H9 (cell line): Measurements from ENCODE around the gene C7orf25. TPM values are rescaled to one million over a fixed set of nuclear protein-coding genes. Genes with fewer than 3 reads are reported as not detected.

Experiments
- DNase-seq: peaks from one replicate; pipeline ENCODE4 v3.0.0-alpha.2; 2017
- H2AFZ ChIP-seq: one replicate; pipeline ENCODE4 v1.6.1; 2013; ENCODE audit warnings: mild to moderate bottlenecking, low read length, control low read depth, moderate library complexity
- H2AK5ac ChIP-seq: 2 replicates; pipeline ENCODE4 v1.6.1; 2013; ENCODE audit warnings: low read length, control low read depth, mixed read lengths; ENCODE audit not compliant: insufficient read length
- H2BK120ac ChIP-seq: one replicate; pipeline ENCODE4 v1.6.1; 2013; ENCODE audit warnings: low read depth, mild to moderate bottlenecking, low read length, control low read depth, inconsistent platforms; ENCODE audit not compliant: poor library complexity, severe bottlenecking
- H2BK12ac ChIP-seq: 2 replicates; pipeline ENCODE4 v1.6.1; 2013; ENCODE audit warnings: low read length, control low read depth, mixed read lengths, low read depth; ENCODE audit not compliant: insufficient read length
- H2BK15ac ChIP-seq: 2 replicates; pipeline ENCODE4 v1.6.1; 2013; ENCODE audit warnings: low read depth, low read length, control low read depth
- H2BK20ac ChIP-seq: one replicate; pipeline ENCODE4 v1.6.1; 2013; ENCODE audit warnings: low read depth, mild to moderate bottlenecking, low read length, control low read depth, inconsistent platforms; ENCODE audit not compliant: poor library complexity, severe bottlenecking
- H2BK5ac ChIP-seq: 2 replicates; pipeline ENCODE4 v1.6.1; 2013; ENCODE audit warnings: low read length, control low read depth, mixed read lengths; ENCODE audit not compliant: insufficient read length
- H3K14ac ChIP-seq: 2 replicates; pipeline ENCODE4 v1.6.1; 2013; ENCODE audit warnings: low read length, control low read depth; ENCODE audit not compliant: insufficient read depth
- H3K18ac ChIP-seq: 2 replicates; pipeline ENCODE4 v1.6.1; 2013; ENCODE audit warnings: low read depth, mild to moderate bottlenecking, mixed read lengths, low read length, control low read depth; ENCODE audit not compliant: insufficient read length
- H3K23ac ChIP-seq: 2 replicates; pipeline ENCODE4 v1.6.1; 2013; ENCODE audit warnings: low read length, control low read depth, mixed read lengths, low read depth; ENCODE audit not compliant: insufficient read length
- H3K23me2 ChIP-seq: 2 replicates; pipeline ENCODE4 v1.6.1; 2013; ENCODE audit warnings: low read depth, mild to moderate bottlenecking, mixed read lengths, low read length, control low read depth; ENCODE audit not compliant: insufficient read length, poor library complexity, severe bottlenecking
- H3K27ac ChIP-seq: 2 replicates; pipeline ENCODE4 v1.5.1; 2013; ENCODE audit warnings: low read length, control low read depth, mixed read lengths, low read depth; ENCODE audit not compliant: insufficient read length
- H3K27me3 ChIP-seq: 2 replicates; pipeline ENCODE4 v1.6.1; 2013; ENCODE audit warnings: low read length, control low read depth, inconsistent platforms; ENCODE audit not compliant: insufficient read depth
- H3K4ac ChIP-seq: 2 replicates; pipeline ENCODE4 v1.6.1; 2013; ENCODE audit warnings: low read depth, mild to moderate bottlenecking, control low read depth, inconsistent platforms, low read length, moderate library complexity
- H3K4me1 ChIP-seq: 2 replicates; pipeline ENCODE4 v1.6.1; 2013; ENCODE audit warnings: low read length, control low read depth, inconsistent platforms; ENCODE audit not compliant: insufficient read depth
- H3K4me2 ChIP-seq: 2 replicates; pipeline ENCODE4 v1.6.1; 2013; ENCODE audit warnings: low read length, control low read depth, mixed read lengths; ENCODE audit not compliant: insufficient read length, insufficient read depth
- H3K56ac ChIP-seq: 2 replicates; pipeline ENCODE4 v1.6.1; 2013; ENCODE audit warnings: low read depth, mild to moderate bottlenecking, mixed read lengths, low read length, control low read depth; ENCODE audit not compliant: insufficient read length
- H3K79me1 ChIP-seq: 2 replicates; pipeline ENCODE4 v1.6.1; 2013; ENCODE audit warnings: low read depth, mild to moderate bottlenecking, moderate library complexity, low read length, control low read depth, inconsistent platforms; ENCODE audit not compliant: insufficient read depth, poor library complexity, severe bottlenecking
- H3K79me2 ChIP-seq: 2 replicates; pipeline ENCODE4 v1.6.1; 2013; ENCODE audit warnings: low read length, control low read depth, inconsistent platforms; ENCODE audit not compliant: insufficient read depth
- H3K9ac ChIP-seq: 2 replicates; pipeline ENCODE4 v1.6.1; 2013; ENCODE audit warnings: low read length, control low read depth, mixed read lengths; ENCODE audit not compliant: insufficient read length; ENCODE audit errors: extremely low read depth
- H3K9me3 ChIP-seq: one replicate; pipeline ENCODE4 v1.6.1; 2013; ENCODE audit warnings: low read depth, low read length, inconsistent platforms; ENCODE audit not compliant: control insufficient read depth
- H3T11ph ChIP-seq: one replicate; pipeline ENCODE4 v1.6.1; 2013; ENCODE audit warnings: mild to moderate bottlenecking, low read length, control low read depth, inconsistent platforms
- H4K20me1 ChIP-seq: one replicate; pipeline ENCODE4 v1.6.1; 2013; ENCODE audit not compliant: control insufficient read depth, insufficient read length, insufficient read depth
- H4K5ac ChIP-seq: 2 replicates; pipeline ENCODE4 v1.6.1; 2013; ENCODE audit warnings: low read depth, mild to moderate bottlenecking, mixed read lengths, low read length, control low read depth; ENCODE audit not compliant: insufficient read length
- H4K8ac ChIP-seq: replicated peaks from 2 replicates; pipeline ENCODE4 v1.6.1; 2013; ENCODE audit warnings: low read length, control low read depth, mixed read lengths, low read depth; ENCODE audit not compliant: insufficient read length
- H4K91ac ChIP-seq: 2 replicates; pipeline ENCODE4 v1.6.1; 2013; ENCODE audit warnings: low read depth, mild to moderate bottlenecking, moderate library complexity, mixed read lengths, low read length, control low read depth; ENCODE audit not compliant: insufficient read length
- H3K27ac Mint-ChIP-seq, 3 experiments: 2 replicates in 2 of 3; 3 replicates in 1 of 3; pipeline ENCODE4 v1.8.0; 2020 to 2021; ENCODE audit warnings: mixed read lengths in 3 of 3, mild to moderate bottlenecking in 1 of 3, moderate library complexity in 1 of 3
- H3K27me3 Mint-ChIP-seq: 2 replicates; pipeline ENCODE4 v1.8.0; 2021; ENCODE audit warnings: low read depth, mild to moderate bottlenecking, moderate library complexity, mixed read lengths
- H3K36me3 Mint-ChIP-seq, 3 experiments: 2 replicates in 2 of 3; 3 replicates in 1 of 3; pipeline ENCODE4 v1.8.0; 2020 to 2021; ENCODE audit warnings: low read depth in 3 of 3, mixed read lengths in 3 of 3; ENCODE audit not compliant: insufficient read depth in 1 of 3
- H3K4me1 Mint-ChIP-seq, 2 experiments: 2 replicates each; pipeline ENCODE4 v1.8.0; 2020; ENCODE audit warnings: mixed read lengths in 2 of 2
- H3K4me3 Mint-ChIP-seq, 2 experiments: 2 replicates in 1 of 2; 3 replicates in 1 of 2; pipeline ENCODE4 v1.8.0; 2020 to 2021; ENCODE audit warnings: mild to moderate bottlenecking in 2 of 2, mixed read lengths in 2 of 2, moderate library complexity in 1 of 2
- H3K9me3 Mint-ChIP-seq, 2 experiments: 2 replicates in 1 of 2; 3 replicates in 1 of 2; pipeline ENCODE4 v1.8.0; 2020; ENCODE audit warnings: mild to moderate bottlenecking in 2 of 2, mixed read lengths in 2 of 2, moderate library complexity in 1 of 2
- CTCF ChIP-seq: fragments of 200-600 bp; sonication (generic); conservative IDR thresholded peaks from 3 replicates; pipeline ENCODE4 v1.8.0; 2021; ENCODE audit warnings: antibody characterized with exemption, mild to moderate bottlenecking
- WGBS: extraction: QIAGEN DNeasy Blood & Tissue Kit; methylation state at CpG from one replicate; pipeline ENCODE4 v1.1.7; 2013; ENCODE audit warnings: missing lambda C conversion rate, low lambda C conversion rate, mixed read lengths; ENCODE audit not compliant: insufficient read length; ENCODE audit errors: extremely low coverage; 5-methylcytosine and 5-hydroxymethylcytosine counted together
- total RNA-seq: library from RNA; stranded (reverse); gene quantifications from 2 replicates; pipeline ENCODE4 v1.2.1, GENCODE V29; 2021

Gene C7orf25
- total RNA-seq, 1 experiment from 2014 or later, result 3.8 TPM

- H3K4me1 ChIP-seq, result peaks cover 10% of the 10 kb centered on the region
- Mint-ChIP-seq H3K9me3 (no peaks in the 10 kb centered on the region; a peak in 1 of 5 replicates), H3K27me3 (no peaks in the 10 kb centered on the region), H3K27ac (peak overlapping the region in 1 of 3 experiments; percentile 81; a peak in 2 of 7 replicates), H3K4me3 (no peak overlapping the region; a peak in 1 of 5 replicates), H3K36me3 (peaks cover 15 to 67% (median 55%) of the 10 kb centered on the region in 3 experiments; a peak in 6 of 7 replicates), H3K4me1 (peaks cover 28 to 29% of the 10 kb centered on the region in 2 experiments)
- no peaks in the 10 kb centered on the region for H3K27me3 ChIP-seq
- H3K18ac ChIP-seq, result no peak overlapping the region
- no peak overlapping the region for H2BK5ac ChIP-seq
- no peak overlapping the region for H3K4ac ChIP-seq
- H2AFZ ChIP-seq, result no peak overlapping the region
- no peak overlapping the region for H3K14ac ChIP-seq
- no peak overlapping the region for H2AK5ac ChIP-seq
- peaks cover 9% of the 10 kb centered on the region for H3K23me2 ChIP-seq
- H4K20me1 ChIP-seq, result no peaks in the 10 kb centered on the region
- no peak overlapping the region for H2BK20ac ChIP-seq
- peaks cover 3% of the 10 kb centered on the region; the same call in 1 of the 2 replicates for H3K79me2 ChIP-seq
- TF ChIP-seq CTCF, result no peak
- no peak overlapping the region for H2BK12ac ChIP-seq
- H3K4me2 ChIP-seq, result no peak overlapping the region
- no peak overlapping the region for H3K56ac ChIP-seq
- H3K27ac ChIP-seq, result no peak overlapping the region
- H3K23ac ChIP-seq, result no peak overlapping the region
- no peak overlapping the region for H2BK120ac ChIP-seq
- no peak overlapping the region for H4K8ac ChIP-seq
- no peaks in the 10 kb centered on the region for H3K79me1 ChIP-seq
- no peak overlapping the region for H4K5ac ChIP-seq
- no peaks in the 10 kb centered on the region for H3K9me3 ChIP-seq
- no peak overlapping the region for H4K91ac ChIP-seq
- whole genome bisulfite sequencing, result no CpG with 5 or more reads among the region's 1 CpG
- no peak overlapping the region for H3T11ph ChIP-seq
- H2BK15ac ChIP-seq, result no peak overlapping the region
- no peak overlapping the region for H3K9ac ChIP-seq
- no peak for DNase-seq
Measured at GRCh38 chr7:42915356-42915755, 3.5 kb upstream of the C7orf25 start.
